IPS DF 4.7 (cell line): ENCODE results near the gene CCDC85B.
"Not testable (repeated sequence)": the region's sequence is repeated elsewhere in the genome, so short reads cannot be mapped to it uniquely, and the experiment has no call there.

ENCODE experiments used
- DNase-seq: peaks from one replicate; pipeline ENCODE4 v3.0.0-alpha.2; 2013; ENCODE audit warnings: low spot score; ENCODE audit errors: extremely low read depth

Gene CCDC85B

DNA sequence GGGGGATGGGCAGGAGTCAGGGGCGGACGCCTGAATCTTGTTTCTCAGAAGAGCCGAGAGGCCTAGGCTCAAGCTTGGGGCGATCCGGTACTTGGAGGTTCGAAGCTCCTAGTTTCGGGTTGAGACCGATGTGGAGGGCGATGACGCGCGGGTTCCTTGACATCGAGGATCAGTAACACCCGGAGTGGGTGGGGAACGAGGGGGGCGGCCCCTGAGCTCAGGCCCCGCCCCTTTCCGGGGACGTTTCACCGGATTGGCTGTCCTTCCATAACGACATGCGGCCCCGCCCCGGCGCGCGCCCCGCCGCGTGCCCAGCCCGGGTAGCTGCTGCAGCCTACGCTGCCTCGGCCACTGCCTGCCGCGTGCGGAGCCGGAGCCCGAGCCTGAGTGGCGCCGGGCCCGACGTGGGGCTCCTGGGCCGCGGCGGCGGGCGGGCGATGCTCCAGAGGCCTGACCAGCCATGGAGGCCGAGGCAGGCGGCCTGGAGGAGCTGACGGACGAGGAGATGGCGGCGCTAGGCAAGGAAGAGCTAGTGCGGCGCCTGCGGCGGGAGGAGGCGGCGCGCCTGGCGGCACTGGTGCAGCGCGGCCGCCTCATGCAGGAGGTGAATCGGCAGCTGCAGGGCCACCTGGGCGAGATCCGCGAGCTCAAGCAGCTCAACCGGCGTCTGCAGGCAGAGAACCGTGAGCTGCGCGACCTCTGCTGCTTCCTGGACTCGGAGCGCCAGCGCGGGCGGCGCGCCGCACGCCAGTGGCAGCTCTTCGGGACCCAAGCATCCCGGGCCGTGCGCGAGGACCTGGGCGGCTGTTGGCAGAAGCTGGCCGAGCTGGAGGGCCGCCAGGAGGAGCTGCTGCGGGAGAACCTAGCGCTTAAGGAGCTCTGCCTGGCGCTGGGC, at the start of gene CCDC85B:
Gene CCDC85B, plus strand, starts transcription at position 350 of the 895 bp plus-strand sequence. Its CDS starts 111 bp downstream, at position 461.
- DNase-seq, result no peak

DNA sequence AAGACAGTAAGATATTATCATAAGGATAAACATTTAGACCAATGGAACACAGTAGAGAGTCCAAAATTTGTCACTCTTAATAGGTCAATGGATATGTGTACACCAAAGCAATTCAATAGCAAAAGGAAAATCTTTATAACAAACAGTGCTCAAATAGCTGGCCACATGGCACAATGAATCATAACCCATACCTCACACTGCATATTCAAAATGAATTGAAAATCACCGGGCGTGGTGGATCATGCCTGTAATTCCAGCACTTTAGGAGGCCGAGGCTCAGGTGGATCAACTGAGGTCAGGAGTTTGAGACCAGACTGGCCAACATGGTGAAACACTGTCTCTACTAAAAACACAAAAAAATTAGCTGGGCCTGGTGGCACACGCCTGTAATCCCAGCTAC, 48.3 kb upstream of the CCDC85B start:
- no peak for DNase-seq

DNA sequence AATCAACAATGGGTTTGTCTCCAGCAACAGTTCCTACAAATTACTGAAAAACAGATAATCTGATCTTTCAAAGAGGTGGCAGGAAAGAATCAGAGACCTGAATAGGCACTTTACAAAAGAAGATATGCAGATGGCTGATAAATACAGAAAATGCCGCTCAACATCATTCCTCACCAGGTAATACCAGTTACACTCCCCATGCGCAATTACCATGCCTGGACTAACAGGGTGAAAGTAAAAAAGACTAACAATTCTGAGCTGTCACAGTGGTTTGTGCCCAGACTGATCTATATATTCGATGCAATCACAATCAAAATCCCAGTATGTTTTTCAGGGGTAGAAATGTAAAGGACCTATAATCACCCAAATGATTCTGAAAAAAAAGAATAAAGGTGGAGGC, 46.7 kb upstream of the CCDC85B start:
- DNase-seq, result no peak

DNA sequence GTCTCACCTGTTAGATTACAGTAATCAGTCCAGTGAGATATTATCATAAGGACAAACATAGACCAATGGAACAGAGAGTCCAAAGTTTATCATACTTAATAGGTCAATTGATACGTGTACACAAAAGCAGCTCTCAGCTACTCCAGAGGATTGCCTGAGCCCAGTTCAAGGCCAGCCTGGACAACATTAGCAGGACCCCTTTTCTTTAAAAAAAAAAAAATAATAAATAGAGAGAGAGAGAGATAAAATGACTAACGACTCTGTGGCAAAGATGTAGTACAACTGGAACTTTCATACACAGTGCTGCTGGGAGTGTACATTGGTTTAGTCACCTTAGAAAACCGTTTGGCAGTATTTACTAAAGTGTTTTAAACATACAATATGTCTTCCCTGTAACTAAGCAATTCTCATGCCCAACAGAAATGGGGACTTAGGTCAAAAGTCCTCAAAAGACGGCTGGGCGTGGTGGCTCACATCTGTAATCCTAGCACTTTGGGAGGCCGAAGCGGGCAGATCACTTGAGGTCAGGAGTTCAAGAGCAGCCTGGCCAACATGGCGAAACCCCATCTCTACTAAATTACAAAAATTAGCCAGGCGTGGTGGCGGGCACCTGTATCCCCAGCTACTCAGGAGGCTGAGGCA, 46.1 kb upstream of the CCDC85B start:
- DNase-seq, result no peak

DNA sequence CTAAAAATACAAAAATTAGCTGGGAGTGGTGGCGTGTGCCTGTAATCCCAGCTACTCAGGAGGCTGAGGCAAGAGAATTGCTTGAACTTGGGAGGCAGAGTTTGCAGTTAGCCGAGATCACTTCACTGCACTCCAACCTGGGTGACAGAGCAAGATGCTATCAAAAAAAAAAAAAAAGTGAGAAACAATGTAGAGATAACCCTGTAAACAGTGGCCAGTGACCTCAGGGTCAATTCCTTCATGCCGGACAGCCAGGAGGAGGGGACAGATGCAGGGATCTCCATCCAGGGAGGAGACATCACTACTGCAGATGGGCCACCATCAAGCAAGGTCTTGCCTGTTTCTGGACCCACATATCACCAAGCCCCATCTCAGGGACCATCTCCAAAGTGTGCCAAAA, 42.7 kb upstream of the CCDC85B start:
- no peak for DNase-seq

DNA sequence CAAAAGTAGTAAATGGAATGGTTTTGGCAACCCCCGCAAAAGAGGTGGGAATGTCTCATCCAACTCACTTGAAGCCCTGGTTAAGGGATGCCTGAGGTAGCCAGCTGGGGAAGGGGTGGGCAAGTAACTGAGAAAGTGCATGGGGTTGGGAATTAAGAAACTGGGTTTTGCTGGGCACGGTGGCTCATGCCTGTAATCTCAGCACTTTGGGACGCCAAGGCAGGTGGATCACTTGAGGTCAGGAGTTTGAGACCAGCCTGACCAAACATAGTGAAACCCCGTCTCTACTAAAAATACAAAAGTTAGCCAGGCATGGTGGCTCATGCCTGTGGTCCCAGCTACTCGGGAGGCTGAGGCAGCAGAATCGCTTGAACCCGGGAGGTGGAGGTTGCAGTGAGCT, 41.8 kb upstream of the CCDC85B start:
- DNase-seq, result not testable (repeated sequence)

DNA sequence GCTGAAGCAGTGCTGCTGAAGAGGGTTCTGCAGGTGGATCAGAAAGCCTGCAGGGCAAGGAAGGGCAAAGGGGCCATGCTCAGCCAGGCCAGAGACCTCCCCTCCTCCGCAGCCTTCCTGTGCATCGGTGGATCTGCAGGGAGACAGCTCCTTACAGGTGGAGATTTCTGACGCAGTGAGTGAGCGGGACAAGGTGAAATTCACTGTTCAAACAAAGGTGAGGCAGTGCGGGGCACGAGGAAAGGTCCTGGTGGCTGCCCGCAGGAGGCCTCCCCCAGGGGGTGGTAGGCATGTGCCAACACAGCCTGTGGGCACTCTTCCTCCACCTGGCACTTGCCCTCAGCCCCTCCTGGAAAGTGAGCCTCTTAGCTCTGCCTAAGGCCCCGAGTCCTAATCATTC, 41.1 kb upstream of the CCDC85B start:
- DNase-seq, result no peak

DNA sequence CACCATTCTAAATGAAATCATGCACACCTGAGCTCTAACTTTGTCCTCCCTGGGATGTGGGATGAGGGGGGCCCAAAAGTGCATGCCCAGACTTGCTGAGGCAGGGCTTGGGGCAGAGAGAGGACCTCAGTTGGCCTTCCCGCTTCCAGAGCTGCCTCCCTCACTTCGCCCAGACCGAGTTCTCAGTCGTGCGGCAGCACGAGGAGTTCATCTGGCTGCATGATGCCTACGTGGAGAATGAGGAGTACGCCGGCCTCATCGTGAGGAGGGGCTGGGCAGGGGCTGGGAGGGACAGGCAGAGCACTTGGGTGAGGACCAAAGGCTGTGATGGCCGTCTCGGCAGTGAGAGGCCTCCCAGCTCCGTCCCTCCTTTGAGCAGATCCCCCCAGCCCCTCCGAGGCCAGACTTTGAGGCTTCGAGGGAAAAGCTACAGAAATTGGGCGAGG, 40.7 kb upstream of the CCDC85B start:
- DNase-seq, result no peak

DNA sequence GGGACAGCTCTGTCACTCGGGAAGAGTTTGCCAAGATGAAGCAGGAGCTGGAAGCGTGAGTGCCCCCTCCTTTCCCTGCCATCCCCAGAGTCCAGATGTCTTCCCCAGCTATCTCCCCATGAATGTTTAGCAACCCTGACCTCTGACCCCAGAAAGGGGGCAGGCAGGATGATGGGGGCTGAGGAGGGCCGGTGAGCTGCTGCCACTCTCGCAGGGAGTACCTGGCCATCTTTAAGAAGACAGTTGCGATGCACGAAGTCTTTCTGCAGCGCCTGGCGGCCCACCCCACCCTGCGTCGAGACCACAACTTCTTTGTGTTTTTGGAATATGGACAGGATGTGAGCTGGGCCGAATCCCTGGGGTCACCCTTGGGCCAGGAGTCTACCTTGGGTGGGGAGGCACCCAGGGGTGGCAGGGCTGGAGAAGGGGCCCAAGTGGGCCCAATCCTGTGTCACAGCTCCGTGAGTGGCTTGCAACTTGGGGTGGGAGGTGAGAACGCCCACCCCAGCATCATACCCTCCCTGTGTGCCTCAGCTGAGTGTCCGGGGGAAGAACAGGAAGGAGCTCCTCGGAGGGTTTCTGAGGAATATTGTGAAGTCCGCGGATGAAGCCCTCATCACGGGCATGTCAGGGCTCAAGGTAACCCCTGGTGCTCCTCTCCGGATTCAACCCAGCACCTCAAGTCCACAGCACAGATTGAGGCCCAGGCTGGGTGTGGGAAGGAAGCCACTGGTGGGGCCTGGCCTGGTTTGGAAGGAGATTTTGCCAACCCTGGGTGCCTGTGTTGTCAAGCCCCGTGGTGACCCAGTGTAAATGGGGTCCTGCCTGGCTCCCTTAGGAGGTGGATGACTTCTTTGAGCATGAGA, 40.0 kb upstream of the CCDC85B start:
- no peak for DNase-seq

DNA sequence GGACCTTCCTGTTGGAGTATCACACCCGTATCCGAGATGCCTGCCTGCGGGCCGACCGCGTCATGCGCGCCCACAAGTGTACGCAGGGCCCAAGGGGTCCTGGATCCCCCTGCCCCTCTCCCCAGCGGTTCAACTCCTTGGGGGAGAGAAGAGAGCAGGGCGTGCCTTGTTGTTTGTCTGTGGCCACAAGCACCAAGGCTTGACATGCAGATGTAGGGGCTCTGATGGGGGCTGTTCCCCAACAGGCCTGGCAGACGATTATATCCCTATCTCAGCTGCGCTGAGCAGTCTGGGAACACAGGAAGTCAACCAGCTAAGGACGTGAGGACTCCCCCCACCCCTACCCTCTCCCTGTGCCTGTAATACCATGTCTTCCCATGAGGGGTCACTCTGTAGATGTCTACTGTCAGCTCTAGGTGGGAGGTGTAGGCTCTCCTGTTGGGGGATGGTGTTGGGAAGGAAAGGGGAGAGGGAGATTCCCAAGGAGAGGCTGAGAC, 39.3 kb upstream of the CCDC85B start:
- no peak for DNase-seq

DNA sequence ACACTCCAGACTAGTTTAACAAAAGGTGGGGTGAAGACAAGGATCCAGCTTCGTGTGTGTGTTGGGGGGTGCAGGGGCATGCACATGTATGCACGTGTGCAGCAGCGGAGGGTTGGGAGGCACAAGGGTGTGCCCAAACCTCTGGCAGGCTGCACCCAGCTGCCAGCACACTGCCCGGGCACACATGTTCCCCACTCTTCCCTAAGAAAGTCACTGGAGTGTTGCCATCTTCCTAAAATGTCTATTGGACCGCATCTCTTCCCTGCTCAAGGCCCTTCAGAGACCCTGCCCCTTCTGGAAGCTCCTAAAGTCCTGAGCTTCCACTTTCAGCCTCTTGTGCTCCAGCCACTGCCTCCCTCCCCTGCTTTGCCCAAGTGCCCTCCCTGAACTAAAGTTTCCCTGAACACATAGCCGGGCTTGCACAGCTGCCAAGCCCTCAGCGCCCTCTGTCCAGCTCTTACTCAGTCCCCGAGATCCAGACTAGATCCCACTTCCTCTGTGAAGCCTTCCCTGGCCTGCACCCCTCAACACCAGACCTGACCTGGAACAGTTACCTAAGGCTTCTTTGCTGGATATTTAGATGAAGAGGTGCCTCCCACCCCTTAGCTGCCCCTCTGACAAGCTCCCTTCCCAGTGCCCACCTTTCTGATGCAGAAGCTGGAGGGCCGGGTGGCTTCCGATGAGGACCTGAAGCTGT, 38.5 kb upstream of the CCDC85B start:
- DNase-seq, result no peak

DNA sequence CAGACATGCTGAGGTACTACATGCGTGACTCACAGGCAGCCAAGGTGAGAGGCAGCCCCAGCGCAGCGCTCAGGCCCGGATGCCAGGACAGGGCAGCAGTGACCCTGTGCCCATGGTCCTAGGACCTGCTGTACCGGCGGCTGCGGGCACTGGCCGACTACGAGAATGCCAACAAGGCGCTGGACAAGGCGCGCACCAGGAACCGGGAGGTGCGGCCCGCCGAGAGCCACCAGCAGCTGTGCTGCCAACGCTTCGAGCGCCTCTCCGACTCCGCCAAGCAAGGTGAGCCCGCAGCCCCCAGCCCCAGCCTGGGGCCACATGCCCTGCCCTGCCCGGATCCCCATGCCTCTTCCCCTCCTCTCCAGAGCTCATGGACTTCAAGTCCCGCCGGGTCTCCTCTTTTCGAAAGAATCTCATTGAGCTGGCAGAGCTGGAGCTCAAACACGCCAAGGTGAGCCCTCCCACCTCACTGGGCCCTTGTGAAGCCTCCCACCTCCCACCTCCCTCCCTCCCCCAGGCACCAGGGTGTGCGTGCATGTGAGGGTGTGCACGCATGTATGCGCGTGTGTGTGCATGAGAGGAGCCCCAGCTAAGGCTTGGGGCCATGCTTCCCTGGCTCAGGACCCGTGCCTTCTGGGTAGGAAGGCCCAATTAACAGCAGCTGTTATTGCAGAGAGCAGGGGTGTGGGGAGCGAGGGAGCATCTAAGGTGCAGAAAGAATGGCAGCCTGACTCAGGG, 37.8 kb upstream of the CCDC85B start:
- DNase-seq, result no peak

DNA sequence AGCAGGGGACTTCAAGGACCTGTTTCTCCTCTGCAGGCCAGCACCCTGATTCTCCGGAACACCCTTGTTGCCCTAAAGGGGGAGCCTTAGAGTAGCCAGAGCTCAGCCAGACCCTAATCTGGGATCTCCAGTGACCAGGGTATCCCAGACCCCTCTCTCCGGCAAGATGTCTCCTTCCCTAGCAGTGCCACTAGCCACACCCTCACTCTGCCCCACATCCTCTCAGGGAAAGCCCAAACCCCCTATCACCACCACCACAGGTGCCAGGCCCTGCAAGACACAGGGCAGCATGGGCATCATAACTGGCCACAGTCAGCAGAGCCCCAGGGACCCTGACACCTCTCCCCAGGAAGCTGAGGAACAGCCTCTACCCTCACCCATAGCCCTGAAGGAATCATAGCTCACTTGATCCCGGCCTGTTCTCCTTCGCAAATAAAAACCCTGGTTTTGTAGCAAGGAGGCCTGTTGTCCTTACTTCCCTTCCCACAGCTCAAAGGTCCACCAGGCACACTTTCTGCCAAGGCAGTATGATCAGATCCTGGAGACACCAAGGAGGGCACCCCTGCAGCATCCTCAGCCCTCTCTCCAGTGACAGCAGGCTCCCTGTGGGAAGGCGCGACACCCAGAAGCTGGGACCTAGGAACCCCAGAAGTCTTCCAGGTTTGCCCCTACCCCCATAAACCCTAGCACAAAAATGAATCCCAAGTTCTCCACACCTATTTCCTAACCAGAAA, 37.1 kb upstream of the CCDC85B start:
- no peak for DNase-seq

DNA sequence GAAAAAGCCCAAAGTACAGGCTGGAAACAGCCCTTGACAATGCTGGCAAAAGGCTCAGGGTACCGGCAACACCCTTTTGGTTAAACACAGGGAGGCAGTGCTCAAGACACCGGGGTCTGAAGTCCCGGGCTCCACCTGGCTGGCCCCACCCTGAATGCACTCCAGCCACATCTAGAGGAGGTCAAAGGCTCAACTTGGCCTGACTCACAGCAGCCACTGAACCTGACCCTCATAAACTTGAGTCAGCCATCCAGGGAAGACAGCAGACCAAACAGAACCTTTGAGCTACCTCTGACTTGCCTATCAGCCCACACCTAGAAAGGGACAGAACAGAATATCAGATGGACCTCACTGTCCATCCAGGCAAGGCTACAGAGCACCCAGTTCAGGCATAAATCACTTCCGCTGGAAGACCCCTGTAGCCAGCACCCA, 36.3 kb upstream of the CCDC85B start:
- DNase-seq, result no peak

DNA sequence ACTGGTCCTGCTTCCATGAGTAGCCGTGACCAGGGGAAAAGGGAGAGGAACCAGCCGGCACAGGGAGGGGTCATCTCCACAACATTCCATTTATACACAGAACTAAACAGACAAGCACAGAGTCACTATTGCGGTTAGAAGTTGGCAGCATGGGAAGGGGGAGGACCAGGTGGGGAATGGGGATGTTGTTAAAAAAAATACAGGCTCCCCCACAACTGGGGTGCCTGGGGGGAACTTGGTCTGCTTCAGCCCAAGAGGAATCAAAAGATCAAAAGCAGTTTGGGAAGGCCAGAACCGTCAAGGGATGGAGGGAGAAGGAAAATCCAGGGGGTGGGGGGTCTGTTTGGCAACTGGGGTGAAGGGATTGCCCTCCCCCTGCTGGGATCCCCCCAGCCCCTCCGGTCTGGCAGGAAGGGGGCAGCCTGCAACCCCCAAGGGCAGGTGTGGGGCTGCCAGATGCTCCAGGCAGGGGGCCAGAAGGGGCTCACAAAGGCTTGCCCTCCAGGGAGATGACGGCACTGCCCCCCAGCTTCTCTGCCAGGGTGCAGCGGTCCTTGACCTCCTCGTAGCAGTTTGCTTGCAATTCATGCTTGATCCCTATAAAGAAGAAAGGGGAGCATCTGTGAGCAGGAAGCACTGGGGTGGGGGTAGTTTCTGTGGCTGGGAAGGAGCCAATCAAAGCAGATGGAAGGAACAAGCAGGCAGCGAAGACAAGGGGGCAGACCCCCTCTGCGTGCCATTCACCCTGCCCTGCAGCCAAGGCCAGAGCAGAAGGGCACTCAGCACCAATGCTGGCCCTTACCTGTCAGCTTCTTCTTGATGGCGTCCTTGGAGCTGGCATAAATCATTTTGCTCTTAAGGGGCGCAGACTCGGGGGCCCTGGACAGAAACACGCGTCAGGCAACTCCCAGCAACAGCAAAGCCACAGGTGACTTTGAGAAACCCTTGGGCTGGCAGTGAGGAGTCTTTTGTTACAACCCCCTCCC, 35.3 kb upstream of the CCDC85B start:
- DNase-seq, result no peak

DNA sequence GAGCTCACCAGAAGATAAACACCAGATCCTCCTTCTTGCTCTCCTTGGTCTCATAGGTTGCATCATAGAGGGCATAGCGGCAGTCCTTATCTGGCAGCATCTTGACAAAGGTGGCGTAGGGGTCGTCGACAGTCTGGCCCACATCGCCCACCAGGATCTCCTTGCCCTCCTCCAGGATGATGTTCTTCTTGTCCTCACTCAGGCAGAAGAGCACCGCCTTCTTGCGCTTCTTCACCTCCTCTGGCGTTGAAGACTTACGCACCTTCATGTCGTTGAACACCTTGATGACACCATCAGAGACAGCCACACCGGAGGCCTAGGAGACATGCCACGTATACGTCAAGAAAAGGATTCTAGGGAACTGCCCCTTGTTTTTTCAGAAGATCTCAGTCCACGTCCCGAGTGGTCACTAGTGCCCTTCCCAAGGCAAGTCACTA, 34.5 kb upstream of the CCDC85B start:
- DNase-seq, result no peak

DNA sequence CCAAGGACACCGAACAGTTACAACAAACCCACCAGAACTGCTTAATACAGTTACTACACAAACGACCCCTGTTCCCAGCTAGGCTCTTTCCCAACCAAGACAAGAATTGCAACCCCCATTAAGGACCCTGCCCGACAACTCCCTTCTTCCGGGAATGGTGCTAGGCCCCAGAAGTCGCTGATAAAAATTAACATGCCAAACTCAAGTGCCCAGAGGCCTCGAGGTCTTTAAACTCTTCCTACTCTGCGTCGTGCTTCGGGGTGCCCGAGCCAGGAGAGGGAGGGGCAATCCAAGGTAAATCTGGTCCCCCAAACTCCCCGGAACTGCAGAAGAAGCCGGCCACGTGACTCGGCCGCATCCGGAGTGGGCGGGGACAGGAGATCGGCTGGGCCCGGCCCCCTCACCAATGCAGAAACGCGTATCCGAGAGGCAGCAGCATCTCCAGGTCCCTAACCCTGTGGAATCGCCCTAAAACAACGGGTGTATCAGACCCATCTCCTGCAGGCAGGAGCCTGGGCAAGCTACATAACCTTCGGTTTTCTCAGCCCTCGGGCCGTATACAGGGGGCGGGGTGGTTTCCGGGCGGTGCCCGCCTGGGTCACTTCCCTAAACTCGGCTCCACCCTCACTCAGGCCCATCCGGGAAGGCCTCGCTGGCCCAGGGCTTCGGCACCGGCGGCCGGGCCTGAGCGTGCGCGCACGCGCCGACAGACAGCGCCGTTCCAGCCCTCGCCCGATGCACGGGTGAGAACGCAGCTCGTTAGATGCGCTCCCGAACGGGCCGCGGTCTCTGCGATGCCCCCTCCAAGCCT, 33.6 kb upstream of the CCDC85B start:
- no peak for DNase-seq

DNA sequence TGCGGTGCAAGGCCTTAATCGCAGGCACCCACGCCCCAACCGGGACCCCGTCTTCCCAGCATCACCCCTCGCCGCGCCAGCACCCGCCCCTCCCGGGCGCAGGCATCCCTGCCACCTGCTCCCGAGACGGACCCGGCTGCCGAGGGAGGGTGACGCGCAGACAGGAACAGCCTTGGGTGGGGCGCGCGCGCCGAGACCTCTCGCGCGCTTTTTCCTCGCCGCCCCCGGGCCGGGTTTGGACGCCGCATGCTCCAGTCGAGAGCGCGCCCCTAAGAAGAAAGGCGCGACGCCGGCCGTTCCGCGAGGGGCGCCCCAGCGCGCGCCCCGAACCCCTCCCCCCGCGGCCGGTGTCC, 33.0 kb upstream of the CCDC85B start:
- DNase-seq, result no peak
